GM21825 (cell line): Measurements from ENCODE around the gene BZW1.

Experiments used
- ATAC-seq: cut with Tn5 transposase; IDR thresholded peaks from one replicate; pipeline ENCODE4 v1.9.1; 2021; ENCODE audit warnings: mild to moderate bottlenecking, moderate library complexity; ENCODE audit not compliant: unreplicated experiment

Gene BZW1

GRCh38 chr2:200811333-200812121, at the start of gene BZW1:
BZW1 (plus strand) TSS chr2:200811910; CDS start chr2:200813218, 1,308 bp downstream.
- peak; percentile 74 for ATAC-seq

- no peak for ATAC-seq
Measured at GRCh38 chr2:200762127-200762526, 49.6 kb upstream of the BZW1 start.

GRCh38 chr2:200763422-200763821, 48.3 kb upstream of the BZW1 start:
- no peak for ATAC-seq

- no peak for ATAC-seq
Measured at GRCh38 chr2:200765139-200765951, 46.4 kb upstream of the BZW1 start.

- ATAC-seq, result no peak
Measured at GRCh38 chr2:200765995-200766660, 45.6 kb upstream of the BZW1 start.

GRCh38 chr2:200767111-200767885, 44.4 kb upstream of the BZW1 start:
- no peak for ATAC-seq

- no peak for ATAC-seq
Measured at GRCh38 chr2:200770847-200771246, 40.9 kb upstream of the BZW1 start.

GRCh38 chr2:200772620-200773019, 39.1 kb upstream of the BZW1 start:
- ATAC-seq, result no peak

- ATAC-seq, result no peak
Measured at GRCh38 chr2:200773083-200773482, 38.6 kb upstream of the BZW1 start.

GRCh38 chr2:200774920-200775319, 36.8 kb upstream of the BZW1 start:
- no peak for ATAC-seq

- ATAC-seq, result no peak
Measured at GRCh38 chr2:200777275-200777674, 34.4 kb upstream of the BZW1 start.

GRCh38 chr2:200778038-200778437, 33.7 kb upstream of the BZW1 start:
- no peak for ATAC-seq

GRCh38 chr2:200779214-200779613, 32.5 kb upstream of the BZW1 start:
- ATAC-seq, result no peak

- no peak for ATAC-seq
Measured at GRCh38 chr2:200781616-200782015, 30.1 kb upstream of the BZW1 start.

GRCh38 chr2:200782251-200782650, 29.5 kb upstream of the BZW1 start:
- ATAC-seq, result no peak

- no peak for ATAC-seq
Measured at GRCh38 chr2:200784215-200784614, 27.5 kb upstream of the BZW1 start.

GRCh38 chr2:200786423-200786822, 25.3 kb upstream of the BZW1 start:
- ATAC-seq, result no peak

- ATAC-seq, result no peak
Measured at GRCh38 chr2:200786826-200787225, 24.9 kb upstream of the BZW1 start.

- no peak for ATAC-seq
Measured at GRCh38 chr2:200787351-200788120, 24.2 kb upstream of the BZW1 start.

- ATAC-seq, result no peak
Measured at GRCh38 chr2:200788121-200788718, 23.5 kb upstream of the BZW1 start.
